K562 (cell line): Measurements from ENCODE around the gene RASL12. TPM values are rescaled to one million over a fixed set of nuclear protein-coding genes. Genes with fewer than 3 reads are reported as not detected.

Experiments used
- CBX8 ChIP-seq: fragments of 200-600 bp; sonication (generic); IDR thresholded peaks from 2 replicates; pipeline ENCODE4 v1.6.1; 2012; ENCODE audit warnings: borderline replicate concordance, mixed run types, low read depth, mild to moderate bottlenecking, moderate library complexity, mixed read lengths, low read length, control low read depth, inconsistent platforms; ENCODE audit not compliant: poor library complexity, severe bottlenecking; ENCODE audit errors: extremely low read depth
- CHD1 ChIP-seq: fragments of 200-600 bp; sonication (generic); IDR thresholded peaks from one replicate; pipeline ENCODE4 v1.6.1; 2012; ENCODE audit warnings: mild to moderate bottlenecking, moderate library complexity, low read length, inconsistent platforms
- DACH1 ChIP-seq: fragments of 450-650 bp; IDR thresholded peaks from 2 replicates; pipeline ENCODE4 v1.6.1; 2018; ENCODE audit not compliant: partially characterized antibody
- DMBX1 ChIP-seq: fragments of 250-450 bp; sonication (Bioruptor Pico); IDR thresholded peaks from 2 replicates; pipeline ENCODE4 v1.8.0; 2022; ENCODE audit warnings: inconsistent platforms, mild to moderate bottlenecking, moderate library complexity, borderline replicate concordance
- L3MBTL2 ChIP-seq: fragments of 450-650 bp; IDR thresholded peaks from 2 replicates; pipeline ENCODE4 v1.6.1; 2016; ENCODE audit warnings: mild to moderate bottlenecking, moderate library complexity
- NONO ChIP-seq, 2 experiments: fragments of 200-400 bp in 1 of 2; fragments of 450-650 bp in 1 of 2; formaldehyde crosslinking in 1 of 2; IDR thresholded peaks; 2 replicates each; pipeline ENCODE4 v1.6.1; 2017; ENCODE audit warnings: low read depth in 2 of 2, mild to moderate bottlenecking in 2 of 2, moderate library complexity in 2 of 2, low read length in 1 of 2
- PKNOX1 ChIP-seq: fragments of 450-650 bp; IDR thresholded peaks from 2 replicates; pipeline ENCODE4 v1.6.1; 2016
- PTBP1 ChIP-seq: fragments of 200-400 bp; formaldehyde crosslinking; IDR thresholded peaks from 2 replicates; pipeline ENCODE4 v1.6.1; 2017; ENCODE audit warnings: low read depth, low read length
- REST ChIP-seq, 2 experiments: fragments of 450-650 bp; formaldehyde crosslinking in 1 of 2; IDR thresholded peaks; 2 replicates each; pipeline versions ENCODE4 v1.4.0 to v1.6.1; 2014 to 2020; ENCODE audit warnings: mild to moderate bottlenecking in 2 of 2, borderline replicate concordance in 1 of 2, low read depth in 1 of 2
- SMAD3 ChIP-seq: fragments of 450-650 bp; formaldehyde crosslinking; conservative IDR thresholded peaks from 2 replicates; pipeline ENCODE4 v1.4.0; 2020; ENCODE audit warnings: mild to moderate bottlenecking
- STAG1 ChIP-seq: sonication (generic); formaldehyde crosslinking; IDR thresholded peaks from 2 replicates; pipeline ENCODE4 v1.5.0; 2020; ENCODE audit warnings: missing genetic modification reagents, borderline replicate concordance
- TRIM28 ChIP-seq: fragments of 450-650 bp; IDR thresholded peaks from 2 replicates; pipeline ENCODE4 v1.6.1; 2017
- USF2 ChIP-seq: sonication (generic); formaldehyde crosslinking; IDR thresholded peaks from 2 replicates; pipeline ENCODE4 v1.5.0; 2020; ENCODE audit warnings: missing genetic modification reagents
- ZNF146 ChIP-seq: IDR thresholded peaks from one replicate; pipeline ENCODE4 v1.6.1; 2018; ENCODE audit warnings: missing compliant biosample characterization; ENCODE audit not compliant: unreplicated experiment
- ZNF347 ChIP-seq: fragments of 450-650 bp; formaldehyde crosslinking; IDR thresholded peaks from 2 replicates; pipeline ENCODE4 v1.4.0; 2020; ENCODE audit warnings: low read depth, mild to moderate bottlenecking, moderate library complexity
- ZSCAN29 ChIP-seq: fragments of 450-650 bp; IDR thresholded peaks from 2 replicates; pipeline ENCODE4 v1.6.1; 2017
- polyA plus RNA-seq, 8 experiments: library from polyadenylated mRNA; depleted of rRNA in 4 of 8; stranded (reverse) in 5 of 8; unstranded in 3 of 8; fragments of >200 nt; fragmentation: Nextera tagmentation in 2 of 8; fragmentation: Illumina TruSeq in 1 of 8; extraction: Ambion mirVana in 2 of 8; extraction: Trizol in 1 of 8; gene quantifications; 2 replicates each; pipeline versions ENCODE4 v1.2.1 to v1.2.3, GENCODE V29; 2011 to 2014; ENCODE audit warnings: inconsistent platforms in 1 of 8, missing spikeins in 1 of 8
- total RNA-seq, 7 experiments: library from RNA; depleted of rRNA in 6 of 7; stranded (reverse); fragments of >200 nt in 6 of 7; fragmentation: Illumina TruSeq in 2 of 7; extraction: Trizol in 2 of 7; gene quantifications; 2 replicates each; pipeline versions ENCODE4 v1.2.1 to v1.2.3, GENCODE V29; 2011 to 2021; ENCODE audit warnings: low replicate concordance in 1 of 7

RASL12 gene
- total and polyA plus RNA-seq, 9 of the 15 experiments (the other 6 are each of a cell fraction or from before 2014, with no cell fraction given), result not detected

GRCh38 chr15:65054333-65055200, 13.2 kb downstream of the RASL12 start (continued):
- TF ChIP-seq NONO (IDR thresholded peaks at IDR 0.05; ENCODE audit: low read depth in 2 of 2, low read length in 1 of 2), result no peak
- no peak for TF ChIP-seq SMAD3 (CRISPR knock-in tag)
- TF ChIP-seq CBX8, result no peak
- TF ChIP-seq L3MBTL2, result 0 out of 2 replicates have a peak, but pooled peaks have one; percentile 17
- no peak for TF ChIP-seq DMBX1 (CRISPR knock-in tag)
- TF ChIP-seq REST (IDR thresholded peaks at IDR 0.05; ENCODE audit: borderline replicate concordance), result peak; percentile 86
- TF ChIP-seq REST (CRISPR knock-in tag; IDR thresholded peaks at IDR 0.05; ENCODE audit: low read depth), result no peak
- TF ChIP-seq STAG1 (CRISPR knock-in tag), result peak; percentile 69; the same call in 1 of the 2 replicates
- TF ChIP-seq CHD1, result no peak
- no peak for TF ChIP-seq USF2 (CRISPR knock-in tag)
- TF ChIP-seq TRIM28, result no peak
- no peak for TF ChIP-seq PTBP1
- TF ChIP-seq PKNOX1, result peak; percentile 78
- no peak for TF ChIP-seq ZNF347 (CRISPR knock-in tag)
- TF ChIP-seq ZNF146 (CRISPR knock-in tag), result no peak
- no peak for TF ChIP-seq ZSCAN29
- TF ChIP-seq DACH1, result no peak
